DOHH2 (cell line): ENCODE measurements around the gene NID1.

Source experiments
- CTCF ChIP-seq: fragments of 200-600 bp; sonication (generic); IDR thresholded peaks from one replicate; pipeline ENCODE4 v1.5.1; 2014; ENCODE audit warnings: antibody characterized with exemption, mild to moderate bottlenecking, low read depth, low read length; ENCODE audit not compliant: poor library complexity, severe bottlenecking
- EZH2phosphoT487 ChIP-seq: fragments of 200-600 bp; sonication (generic); IDR thresholded peaks from 2 replicates; pipeline ENCODE4 v1.6.1; 2017; ENCODE audit warnings: borderline replicate concordance, mild to moderate bottlenecking, antibody characterized with exemption, low read length, moderate library complexity, mixed read lengths

- TF ChIP-seq CTCF (no peak), EZH2phosphoT487 (no peak)
These were observed 104.1 kb downstream of the NID1 start for GRCh38 chr1:235960809-235961208.
